GM18873 (cell line): ENCODE results near the gene WDPCP.
"Not testable (repeated sequence)": the region's sequence is repeated elsewhere in the genome, so short reads cannot be mapped to it uniquely, and the experiment has no call there.

Experiments used
- ATAC-seq: cut with Tn5 transposase; IDR thresholded peaks from one replicate; pipeline ENCODE4 v1.9.1; 2021; ENCODE audit warnings: mild to moderate bottlenecking, moderate library complexity, moderate number of reproducible peaks; ENCODE audit not compliant: unreplicated experiment, low FRiP score

The WDPCP gene

DNA sequence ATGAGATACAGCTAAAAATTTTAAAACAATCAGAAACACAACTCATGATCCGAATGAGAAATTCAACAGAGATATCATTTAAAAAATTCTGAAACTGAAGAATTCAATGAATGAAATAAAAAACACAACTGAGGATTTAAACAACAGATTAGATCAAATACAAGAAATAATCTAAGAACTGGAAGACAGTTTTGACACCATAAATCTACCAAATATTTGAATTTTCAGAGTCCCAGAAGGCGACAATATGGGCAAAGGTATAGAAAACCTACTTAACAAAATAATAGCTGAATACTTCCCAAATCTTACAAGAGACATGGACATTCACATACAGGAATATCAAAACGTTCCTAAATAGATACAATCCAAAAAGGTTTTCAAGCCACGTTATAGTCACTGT is 315.7 kb downstream of the WDPCP start:
- ATAC-seq, result no peak

DNA sequence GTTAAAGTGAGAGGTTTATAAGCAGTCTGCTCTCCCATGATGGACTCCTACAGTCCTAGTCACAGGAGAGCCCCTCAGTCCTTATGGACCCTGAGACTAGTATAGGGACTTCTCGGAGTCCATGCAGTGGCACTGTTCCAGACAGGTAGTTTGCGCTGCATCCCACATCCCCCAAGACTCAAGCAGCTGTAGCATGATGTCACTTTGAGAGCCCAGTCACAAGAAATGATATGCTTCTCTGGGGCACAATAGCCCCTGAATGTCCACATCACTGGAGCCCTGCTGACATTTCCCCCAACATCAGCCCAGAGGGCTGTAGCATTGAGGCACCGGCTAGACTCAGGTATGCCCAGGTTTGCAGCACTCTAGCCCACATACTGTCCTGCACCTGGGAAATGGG is 317.6 kb downstream of the WDPCP start:
- no peak for ATAC-seq

DNA sequence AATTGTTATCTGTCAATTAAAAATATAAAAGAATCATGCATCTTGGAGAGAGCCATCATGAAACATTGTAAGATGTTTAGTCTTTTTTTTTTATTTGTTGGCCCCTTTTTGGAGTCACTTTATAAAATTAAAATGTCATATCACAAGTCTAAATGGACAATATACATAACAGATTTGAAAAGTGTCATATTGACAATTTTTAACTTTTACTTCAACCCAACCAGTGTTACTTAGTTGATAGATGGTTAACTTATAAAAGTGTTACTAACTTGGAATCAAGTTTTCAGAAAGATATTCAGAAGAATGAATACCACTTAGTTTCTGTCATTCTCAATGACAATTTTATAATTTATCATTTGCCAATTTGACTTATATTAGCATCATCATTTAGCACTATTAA is 319.3 kb downstream of the WDPCP start:
- no peak for ATAC-seq

DNA sequence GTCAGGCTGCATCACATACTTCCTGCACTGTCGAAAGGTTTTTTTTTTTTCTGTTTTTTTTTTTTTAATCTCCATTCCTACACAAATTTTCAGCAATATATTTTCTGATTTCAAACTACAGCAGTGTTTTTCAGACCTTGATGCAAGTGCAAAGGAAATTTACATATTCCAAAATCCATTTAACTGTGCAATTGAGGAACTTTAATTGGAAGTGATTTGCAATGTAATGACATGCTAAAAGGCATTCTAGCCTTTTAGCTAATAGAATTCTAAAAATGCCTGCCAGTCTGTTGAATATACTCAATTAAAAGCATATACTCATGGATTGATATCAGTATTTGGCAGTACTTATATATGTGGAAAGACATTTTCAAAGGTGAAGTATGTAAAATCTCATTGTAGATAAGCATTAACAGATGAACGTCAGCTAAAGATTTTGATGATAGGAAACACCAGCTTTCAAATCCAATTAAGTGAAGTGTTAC is 327.1 kb downstream of the WDPCP start:
- ATAC-seq, result no peak

DNA sequence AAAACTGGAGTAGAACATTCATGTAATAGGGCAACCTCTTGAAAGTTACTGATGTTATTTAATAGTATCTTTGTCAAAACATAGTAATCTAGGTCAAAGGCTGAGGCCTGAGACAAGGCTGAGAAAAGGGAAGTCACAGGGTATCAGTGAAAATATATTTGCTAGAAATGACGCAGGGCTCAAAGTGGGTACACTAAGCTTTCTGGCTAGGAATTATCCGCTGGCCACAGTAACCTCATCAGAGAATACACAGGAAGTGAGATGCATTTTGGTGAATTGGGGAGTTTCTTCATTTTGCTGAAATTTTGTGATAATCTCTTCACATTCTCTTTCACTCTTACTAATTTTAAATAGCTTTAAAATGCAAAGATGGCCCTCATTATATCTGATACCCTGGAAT is 330.8 kb downstream of the WDPCP start:
- ATAC-seq, result peak; percentile 46

DNA sequence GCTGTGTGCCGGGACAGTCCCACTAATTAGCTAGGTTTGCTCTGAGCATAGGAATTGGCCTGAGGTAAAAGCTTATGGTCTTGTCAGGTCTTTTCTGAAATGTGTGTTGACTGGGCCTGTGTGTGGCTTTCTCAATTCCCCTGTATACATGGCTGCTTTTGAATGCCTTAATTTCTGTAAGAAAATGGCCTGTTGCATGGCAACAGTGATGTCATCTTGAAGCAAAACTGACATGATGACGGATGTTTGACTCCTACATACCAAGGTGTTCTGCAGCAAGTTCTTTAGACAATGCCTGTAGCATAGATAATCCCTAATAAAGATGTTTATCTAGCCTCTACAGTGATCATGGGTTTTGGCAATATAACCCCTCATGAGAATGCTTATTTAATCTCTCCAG is 339.1 kb downstream of the WDPCP start:
- ATAC-seq, result no peak

DNA sequence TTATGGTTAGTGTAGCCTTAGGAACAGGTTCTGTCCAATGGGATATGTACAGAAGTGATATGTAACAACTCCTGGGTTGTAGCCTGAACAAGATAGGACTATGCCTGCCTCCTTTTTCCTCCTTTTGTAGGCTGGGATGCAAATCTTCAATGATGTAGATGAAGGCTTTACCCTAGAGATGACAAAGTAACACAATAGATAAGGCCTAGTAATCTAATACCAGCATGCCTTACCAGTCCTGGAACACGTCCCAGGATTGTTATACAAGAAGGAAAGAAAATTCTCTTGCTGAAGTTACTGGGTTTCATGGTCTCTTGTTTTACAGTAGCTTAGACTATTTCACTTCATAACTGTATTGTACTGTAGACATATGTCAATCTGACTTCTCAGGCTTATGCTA is 345.5 kb downstream of the WDPCP start:
- ATAC-seq, result no peak

DNA sequence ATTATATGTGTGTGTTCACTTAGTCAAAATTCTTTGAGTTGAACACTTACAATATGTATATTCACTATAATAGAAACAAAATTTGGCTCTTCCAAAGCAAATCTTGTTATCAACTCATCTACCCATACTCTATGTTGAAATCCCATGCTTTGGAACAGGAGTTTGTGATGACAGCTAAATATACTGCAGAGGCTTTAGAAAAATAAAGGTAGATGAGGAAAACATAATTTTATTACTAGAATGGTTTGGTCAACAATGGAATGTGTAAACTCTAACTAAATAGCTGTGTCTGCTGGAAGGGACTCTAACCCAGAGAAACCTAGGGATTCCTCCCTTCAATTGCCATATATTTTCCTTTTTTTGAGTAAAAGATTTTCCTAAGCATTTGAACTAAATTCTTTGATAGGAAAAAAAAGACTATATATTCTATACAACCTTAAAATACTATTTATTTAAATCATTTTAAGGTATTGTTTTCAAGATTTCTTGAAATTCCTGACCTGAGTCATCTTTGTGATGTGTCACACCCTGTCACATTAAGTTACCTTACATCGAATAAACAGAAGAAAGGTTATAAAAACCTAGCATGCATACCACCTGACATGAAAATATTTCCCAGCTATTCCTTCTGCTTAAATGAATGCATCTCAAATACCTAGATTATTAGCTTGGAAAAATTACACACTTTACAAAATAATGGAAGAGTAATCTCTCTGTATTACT is 362.2 kb downstream of the WDPCP start:
- no peak for ATAC-seq

DNA sequence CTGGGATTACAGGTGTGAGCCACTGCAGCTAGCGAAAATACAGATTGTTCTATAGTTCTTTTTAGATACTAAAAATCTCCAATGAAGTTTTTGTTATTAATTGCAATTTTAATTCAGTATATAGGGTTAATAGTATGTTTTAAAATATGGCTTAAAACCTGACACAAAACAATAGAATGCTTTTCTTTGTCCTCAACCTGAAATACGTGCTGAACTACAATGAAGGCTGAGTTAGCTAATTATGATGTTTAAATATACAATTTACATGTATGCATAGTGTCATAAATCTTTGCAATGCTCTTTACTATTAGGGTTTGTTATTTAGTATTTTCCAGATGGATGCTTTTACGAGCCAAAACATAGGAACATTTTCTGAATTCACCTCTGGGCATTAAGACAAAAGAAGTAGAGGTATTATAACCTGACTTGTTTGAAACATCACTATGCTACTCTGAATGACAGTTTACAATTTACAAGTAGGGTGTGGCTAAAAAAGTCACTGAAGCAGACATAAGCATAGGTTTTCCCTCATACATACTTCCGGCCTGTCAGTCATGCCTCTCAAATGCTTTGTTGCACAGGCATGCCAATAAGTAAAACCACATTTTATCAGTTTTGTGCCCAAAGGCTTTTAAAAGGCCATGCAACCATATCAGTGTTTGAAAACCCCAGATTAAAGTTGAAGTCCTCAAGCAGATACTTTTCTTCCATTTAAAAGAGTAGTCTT is 369.3 kb downstream of the WDPCP start:
- ATAC-seq, result no peak

DNA sequence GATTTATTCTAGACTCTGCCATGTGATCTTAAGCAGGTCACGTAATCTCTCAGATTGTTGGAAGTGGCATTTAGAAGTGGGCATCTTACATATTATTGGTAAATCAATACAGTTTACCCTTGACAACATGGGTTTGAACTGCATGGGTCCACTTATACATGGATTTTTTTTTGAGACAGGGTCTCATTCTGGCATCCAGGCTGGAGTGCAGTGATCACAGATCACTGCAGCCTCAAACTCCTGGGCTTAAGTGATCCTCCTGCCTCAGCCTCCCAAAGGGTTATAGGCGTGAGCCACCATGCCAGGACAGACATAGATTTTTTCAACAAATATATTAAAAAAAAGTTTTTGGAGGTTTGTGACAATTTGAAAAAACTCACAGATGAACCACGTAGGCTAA is 393.0 kb downstream of the WDPCP start:
- ATAC-seq, result no peak

DNA sequence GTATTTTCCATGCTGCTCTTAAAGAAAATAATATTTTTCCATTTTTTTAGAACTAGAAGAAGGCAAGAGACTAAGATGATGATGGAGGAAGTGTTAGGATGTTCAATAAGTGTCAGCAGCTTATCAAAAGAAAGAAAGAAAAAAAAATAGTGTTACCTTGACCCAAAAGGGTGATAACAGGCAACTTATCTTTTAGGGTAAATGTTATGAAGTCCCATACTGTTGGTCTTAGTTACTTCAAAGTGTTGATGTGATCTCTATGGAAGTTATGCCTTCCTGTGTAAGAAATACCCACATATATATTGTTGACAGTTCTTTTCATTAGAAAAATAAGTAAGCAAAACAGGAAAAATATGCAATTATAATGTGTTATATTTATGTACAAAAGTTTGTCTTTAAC is 394.1 kb downstream of the WDPCP start:
- ATAC-seq, result no peak

DNA sequence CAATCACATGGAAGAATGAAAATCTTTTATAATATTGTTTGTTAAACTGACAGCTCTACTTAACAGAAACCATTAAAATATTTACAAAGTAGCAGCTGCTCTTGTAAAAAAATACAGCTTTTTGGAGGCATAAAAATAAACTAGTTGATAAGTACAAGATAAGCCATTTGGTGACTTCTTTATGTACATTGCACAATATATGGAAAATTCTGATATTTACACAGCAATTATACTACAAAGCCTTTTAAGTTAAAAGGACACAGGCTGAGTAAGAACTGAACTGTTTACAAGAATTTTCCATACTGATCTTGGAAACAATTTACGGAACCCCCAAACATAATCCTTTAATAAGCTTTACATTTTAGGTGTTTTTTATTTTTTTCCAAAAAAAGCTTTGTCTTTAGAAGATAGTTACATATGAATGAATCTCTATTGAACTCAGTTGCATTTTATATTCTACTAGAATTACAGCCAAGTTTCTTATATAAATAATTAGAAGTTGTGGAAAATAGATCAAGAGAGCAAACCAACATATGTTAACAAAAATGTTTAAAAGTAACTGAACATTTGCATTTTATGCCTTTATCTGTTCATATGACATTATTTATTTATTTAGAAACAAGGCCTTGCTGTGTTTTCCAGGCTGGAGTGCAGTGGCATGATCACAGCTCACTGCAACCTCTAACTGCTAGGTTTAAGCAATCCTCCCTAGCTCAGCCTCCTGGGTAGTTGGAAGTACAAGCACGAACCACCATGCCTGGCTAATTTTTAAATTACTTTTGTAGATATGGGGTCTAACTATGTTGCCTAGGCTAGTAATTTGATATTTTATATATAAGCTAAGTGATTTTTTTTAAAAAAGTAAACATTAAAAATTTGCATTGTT is 395.1 kb downstream of the WDPCP start:
- ATAC-seq, result no peak

DNA sequence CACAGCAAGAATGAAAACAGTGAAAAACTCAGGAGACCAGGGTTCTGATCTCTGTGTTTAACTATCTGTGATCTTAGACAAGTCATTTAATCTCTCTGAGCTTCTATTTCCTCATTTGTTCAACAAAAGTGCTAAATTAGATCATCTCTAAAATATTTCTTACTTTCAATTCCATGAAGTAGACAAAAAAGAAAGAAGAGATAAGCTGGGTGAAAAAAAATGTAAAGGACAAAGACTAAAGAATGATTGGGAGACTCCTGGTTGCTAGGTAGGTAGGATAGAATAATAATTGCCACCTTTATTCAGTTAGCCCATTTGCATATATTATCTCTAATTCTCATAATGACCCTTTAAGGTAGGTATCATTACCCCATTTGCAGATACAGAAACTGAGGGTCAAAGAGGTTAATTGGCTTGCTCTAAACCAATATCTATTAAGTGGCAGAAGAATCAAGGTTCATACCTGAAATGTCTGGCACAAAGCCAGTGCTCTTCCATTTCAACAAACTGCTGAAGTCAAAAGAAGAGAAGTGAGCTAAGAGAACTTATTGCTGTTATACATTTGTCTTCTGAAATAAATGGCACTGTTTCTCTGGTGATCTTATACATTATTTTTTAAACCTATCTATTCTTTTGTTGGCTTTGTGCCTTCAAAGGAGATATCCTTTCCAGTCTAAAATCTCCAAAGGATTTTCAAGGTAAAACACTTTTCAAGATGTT is 395.9 kb downstream of the WDPCP start:
- ATAC-seq, result no peak

DNA sequence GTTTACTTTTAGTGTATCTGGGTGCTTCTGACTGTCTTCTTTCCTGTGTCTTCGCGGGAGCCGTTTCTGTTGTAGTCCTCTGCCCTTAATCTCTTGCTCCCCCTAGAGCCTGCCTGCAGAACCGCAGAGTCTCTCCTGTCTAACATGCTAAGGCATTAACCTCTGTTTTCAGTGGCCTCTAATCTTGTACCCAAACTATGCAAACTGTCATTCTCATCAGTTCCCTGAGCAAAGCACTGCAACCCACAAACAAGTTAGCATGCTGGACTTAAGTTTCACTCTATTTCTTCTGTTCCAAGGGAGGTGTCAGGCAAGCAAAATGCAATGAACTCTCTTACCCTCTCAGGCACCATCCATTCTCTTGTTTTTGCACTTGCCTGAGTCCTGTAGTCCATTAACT is 399.3 kb downstream of the WDPCP start:
- peak; percentile 74 for ATAC-seq

DNA sequence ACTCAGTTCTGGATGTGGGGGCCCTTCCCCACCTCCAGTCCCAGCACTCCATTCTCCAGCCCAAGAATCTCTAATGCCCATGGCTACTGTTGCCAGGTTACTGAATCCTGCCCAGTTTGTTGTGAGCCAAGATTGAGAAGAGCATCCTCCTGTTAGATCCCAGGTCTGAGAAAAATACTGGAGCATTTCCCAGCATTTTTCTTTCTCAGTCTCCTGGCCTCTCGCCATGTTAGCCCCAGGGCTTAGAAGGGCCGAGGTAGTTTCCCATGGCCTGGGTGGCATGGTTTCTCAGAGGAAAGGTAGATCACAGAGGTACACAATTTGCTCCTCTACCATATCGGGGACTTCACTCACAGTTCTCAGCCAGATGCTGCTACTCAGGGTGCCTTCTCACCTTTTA is 401.9 kb downstream of the WDPCP start:
- ATAC-seq, result no peak

DNA sequence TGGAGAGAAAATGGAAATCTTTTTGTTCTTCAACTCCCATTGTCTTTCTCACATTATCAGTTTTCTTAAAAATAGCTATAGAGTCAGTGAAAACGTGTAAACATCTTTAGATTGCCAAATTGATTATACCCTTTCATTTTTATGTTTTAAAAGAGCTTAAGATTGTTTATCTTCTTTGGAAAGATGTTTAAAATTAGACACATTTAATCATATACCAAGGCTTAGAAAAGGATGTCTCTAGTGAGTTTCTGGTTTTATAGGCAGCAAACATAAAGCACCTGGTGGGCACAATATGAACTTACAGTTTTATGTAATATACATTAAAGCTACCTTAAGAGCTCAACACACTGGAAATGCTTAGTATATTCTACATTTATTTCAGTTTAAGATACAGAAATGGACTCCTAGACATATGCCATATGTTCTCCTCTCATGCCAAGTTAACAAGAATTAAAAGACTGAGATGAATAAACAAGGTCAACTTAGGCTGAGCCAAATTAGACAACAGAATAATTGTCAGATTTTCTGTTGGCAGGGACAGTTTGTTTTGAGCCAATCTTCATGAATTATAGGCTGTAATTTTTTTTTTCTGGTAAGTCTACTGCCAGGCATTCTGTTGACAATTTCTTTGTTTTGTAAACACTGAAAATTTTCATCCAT is 425.0 kb downstream of the WDPCP start:
- no peak for ATAC-seq

DNA sequence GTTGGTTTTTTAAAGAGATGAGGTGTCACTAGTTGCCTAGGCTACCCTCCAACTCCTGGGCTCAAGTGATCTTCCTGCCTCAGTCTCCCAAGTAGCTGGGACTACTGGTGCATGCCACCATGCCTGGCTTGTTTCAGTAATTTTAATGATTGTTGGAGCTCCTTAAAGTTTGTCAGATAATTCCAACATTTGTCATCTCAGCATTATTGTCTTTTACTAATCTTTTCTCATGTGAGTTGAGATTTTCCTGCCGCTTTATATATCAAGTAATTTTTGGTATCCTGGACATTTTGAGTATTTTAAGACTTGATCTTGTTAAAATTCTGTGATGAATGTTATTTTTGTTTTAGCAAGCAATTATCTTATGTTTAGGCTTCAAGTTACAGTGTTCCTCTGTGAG is 429.0 kb downstream of the WDPCP start:
- no peak for ATAC-seq

DNA sequence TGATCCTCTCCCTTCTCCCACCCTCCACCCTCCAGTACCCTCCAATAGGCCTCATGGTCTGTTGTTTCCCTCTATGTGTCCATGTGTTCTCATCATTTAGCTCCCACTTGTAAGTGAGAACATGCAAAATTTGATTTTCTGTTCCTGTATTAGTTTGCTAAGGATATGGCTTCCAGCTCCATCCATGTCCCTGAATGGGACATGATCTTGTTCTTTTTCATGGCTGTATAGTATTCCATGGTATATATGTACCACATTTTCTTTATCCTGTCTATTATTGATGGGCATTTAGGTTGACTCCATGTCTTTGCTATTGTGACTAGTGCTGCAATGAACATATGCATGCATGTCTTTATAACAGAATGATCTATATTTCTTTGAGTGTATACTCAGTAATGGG is 451.6 kb downstream of the WDPCP start:
- not testable (repeated sequence) for ATAC-seq

DNA sequence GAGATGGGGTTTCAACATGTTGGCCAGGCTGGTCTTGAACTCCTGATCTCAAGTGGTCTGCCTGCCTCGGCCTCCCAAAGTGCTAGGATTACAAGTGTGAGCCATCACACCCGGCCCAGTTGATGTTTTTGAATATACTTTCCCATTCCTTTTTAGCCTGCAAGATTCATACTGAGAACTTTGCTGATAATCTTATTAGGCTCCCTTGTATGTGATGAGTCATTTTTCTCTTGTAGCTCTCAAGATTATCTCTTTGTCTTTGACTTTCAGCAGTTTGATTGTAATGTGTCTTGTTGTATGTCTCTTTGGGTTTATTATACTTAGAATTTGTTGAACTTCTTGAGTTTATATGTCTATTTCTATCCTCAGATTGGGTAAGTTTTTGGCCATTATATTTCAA is 456.3 kb downstream of the WDPCP start:
- no peak for ATAC-seq

DNA sequence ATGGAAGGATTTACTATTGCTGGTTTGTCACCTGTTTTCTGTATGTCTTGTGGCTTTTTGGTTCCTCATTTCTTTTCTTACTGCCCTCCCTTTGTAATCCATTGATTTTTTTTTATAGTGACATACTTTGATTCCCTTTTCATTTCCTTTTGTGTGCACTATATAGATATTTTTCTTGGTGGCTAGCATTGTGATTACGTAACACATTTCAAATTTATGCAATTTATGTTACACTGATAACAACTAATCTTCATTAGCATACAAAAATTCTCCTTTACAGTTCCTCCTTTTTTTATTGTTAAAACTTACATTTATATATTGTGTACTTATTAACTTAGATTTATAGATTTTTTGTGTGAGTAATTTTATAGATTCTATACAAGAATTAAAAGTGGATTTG is 457.1 kb downstream of the WDPCP start:
- ATAC-seq, result no peak
